Activated naive CD4-positive, alpha-beta T cell treated with anti-CD3 and anti-CD28 coated beads, Interleukin-2, amount 50 U/mL, for 16 hours (primary cell): ENCODE measurements around the gene CHST14.
"Not testable (repeated sequence)": the region's sequence is repeated elsewhere in the genome, so short reads cannot be mapped to it uniquely, and the experiment has no call there.

ENCODE experiments used
- DNase-seq: peaks from one replicate; pipeline ENCODE4 v3.0.0-alpha.2; 2020

CHST14 gene

DNA sequence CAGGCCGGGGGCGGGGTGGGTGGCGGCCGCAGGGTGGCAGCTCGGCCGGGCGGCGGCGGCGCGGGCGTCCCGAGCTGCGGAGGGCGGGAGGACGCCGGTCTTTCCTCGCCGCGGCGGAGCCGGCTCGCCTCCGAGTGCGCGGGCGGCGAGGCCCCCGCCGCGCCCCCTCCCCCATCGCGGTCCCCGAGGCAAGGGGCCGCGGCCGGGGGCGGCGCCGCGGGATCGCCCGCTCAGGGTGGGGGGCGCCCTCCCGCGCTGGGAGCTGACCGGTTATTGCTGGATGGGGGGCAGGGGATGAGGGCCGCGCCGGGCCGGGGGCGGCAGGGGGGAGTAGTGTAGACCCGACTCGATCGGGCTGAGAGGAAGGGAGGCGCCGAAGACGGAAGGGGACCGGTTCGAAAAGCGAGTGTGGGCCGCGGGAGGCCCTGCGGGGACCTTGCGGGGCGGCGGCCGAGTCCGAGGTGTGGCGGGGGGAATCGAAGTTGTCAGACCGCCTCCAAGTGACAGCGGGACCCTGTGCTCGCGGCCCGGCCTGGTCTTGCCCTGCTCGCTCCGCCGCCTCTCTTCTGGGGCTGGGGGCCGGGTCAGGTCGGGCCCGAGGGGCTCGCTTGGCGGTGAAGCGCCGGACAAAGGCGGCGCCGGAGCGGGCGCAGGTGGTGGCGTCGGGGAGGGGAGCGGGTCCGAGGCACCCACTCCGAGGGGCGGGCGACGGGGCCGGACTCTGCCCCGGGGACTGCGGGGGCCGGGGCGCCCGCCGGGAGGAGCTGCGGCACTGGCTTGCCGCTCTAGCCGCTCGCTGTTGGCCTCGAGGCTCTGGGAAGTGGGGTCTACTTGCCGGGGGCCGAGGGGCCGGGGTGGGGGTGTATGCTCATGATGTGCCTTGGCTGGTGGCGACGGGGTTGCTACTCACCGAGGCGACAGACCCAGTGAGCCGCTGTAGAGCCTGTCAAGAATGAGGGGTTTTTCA, 28.9 kb upstream of the CHST14 start:
- peak; percentile 35 for DNase-seq

GRCh38 chr15:40443255-40443654, 27.5 kb upstream of the CHST14 start:
- no peak for DNase-seq

DNA sequence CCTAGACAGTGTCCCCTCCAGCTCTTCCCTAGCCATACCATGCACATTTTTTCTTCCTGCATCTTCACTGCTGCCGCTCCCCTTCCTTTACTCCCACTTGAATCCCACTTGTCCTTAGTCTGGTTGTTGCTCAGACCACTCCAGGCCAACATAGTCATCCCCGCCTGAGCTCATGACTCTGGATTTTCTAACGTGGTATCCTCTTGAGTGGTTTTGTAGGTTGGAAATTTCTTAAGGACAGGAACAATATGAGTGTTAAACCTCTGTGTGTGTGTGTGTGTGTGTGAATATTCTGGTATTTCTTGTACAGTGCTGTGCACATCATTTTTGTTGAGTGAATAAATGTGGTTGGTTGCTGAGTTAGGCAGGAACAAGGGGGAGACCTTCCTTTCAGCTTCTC, 26.9 kb upstream of the CHST14 start:
- no peak for DNase-seq

DNA sequence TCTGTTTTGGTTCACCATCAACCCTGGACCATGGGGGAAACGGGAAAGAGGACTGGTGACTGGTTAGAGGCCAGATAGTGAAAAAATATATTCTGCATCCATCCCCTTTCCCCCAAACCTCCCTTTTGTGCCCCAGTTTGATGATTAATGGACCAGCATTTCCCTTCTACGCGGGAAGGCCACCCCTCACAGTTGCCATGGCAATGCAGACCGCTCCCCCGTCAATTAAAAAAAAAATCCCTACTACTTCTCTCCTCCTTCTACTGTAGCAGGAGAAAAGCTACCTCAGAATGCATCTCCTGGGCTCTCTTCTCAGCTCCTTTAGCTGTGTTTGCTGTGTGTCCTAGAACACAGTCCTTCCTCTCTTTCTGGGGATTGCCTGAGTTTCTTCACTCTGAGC, 26.0 kb upstream of the CHST14 start:
- no peak for DNase-seq

DNA sequence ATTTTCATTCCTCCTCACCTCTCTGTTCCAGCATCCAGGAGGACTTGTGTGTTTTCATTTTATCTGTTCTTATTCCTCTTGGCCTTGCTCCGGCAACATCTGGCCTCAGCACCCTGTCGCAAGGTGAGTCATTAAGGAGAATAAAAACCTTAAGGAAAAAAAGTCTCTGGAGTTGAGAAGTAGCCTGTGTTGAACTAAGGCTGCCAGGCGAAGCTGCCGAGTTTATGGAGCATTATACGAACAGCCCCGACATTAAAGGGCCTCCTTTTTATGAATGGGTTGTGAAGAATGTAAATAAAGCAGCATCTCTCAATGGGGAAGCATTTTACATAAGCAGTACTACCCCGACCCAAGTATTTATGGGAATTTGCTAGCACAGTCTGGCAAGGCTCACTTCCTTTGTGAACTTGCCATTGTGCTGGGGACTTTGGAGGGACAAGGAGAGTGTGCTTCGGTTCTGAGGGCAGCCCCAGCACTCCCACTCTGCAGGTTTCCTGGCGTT, 25.3 kb upstream of the CHST14 start:
- no peak for DNase-seq

DNA sequence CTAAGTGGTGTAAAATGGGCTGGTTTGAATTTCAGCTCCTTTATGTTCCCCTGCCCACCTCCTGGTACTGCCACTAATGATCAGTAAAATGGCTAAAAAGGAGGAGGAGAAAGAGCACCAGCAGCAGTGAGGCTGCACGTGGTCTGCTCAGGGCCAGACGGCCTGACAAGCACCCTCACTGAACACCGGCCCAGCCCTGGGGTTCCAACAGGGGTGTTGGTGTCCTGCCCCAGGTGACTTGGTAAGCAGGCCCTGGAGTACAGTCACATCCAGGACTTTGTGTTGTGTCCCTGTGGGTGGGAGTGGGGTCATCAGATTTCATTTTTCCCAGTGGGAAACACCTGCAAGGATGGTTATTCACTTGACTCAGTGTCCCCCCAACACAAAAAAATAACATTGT, 24.6 kb upstream of the CHST14 start:
- DNase-seq, result no peak

DNA sequence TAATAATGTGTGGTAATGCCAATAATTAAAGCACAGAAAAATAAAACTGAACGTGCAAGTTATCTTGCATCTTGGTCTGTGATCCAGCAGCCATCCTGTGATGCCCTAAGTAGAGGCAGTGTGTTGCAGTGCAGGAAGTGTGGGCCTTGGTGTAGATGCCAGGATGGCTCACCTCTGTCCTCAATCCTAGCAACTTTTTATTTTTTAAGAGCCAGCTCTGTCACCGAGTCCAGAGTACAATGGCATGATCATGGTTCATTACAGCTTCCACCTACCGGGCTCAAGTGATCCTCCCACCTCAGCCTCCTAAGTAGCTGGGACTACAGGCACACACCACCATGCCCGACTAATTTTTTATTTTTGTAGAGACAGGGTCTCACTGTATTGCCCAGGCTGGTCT, 22.4 kb upstream of the CHST14 start:
- no peak for DNase-seq

GRCh38 chr15:40449275-40449674, 21.5 kb upstream of the CHST14 start:
- no peak for DNase-seq

DNA sequence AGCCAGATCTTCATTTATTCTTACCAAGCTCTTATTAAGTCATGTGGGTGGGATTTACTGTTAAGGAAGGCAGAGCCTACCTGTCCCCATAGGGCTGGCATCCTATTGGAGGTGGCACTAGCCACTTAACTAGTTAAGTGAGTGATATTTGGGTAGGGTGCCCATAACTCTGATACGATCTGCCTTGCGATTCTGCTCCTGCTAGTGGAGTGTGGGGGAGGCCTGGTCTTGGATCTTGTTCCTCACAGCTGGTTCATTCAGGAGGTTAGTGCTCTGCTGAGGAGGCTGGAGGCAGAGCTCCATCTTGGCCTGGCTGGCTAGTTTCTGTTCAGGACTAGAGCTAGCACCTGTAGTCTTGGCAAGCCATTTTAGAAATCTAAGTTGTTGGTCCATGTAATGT, 20.7 kb upstream of the CHST14 start:
- DNase-seq, result no peak

DNA sequence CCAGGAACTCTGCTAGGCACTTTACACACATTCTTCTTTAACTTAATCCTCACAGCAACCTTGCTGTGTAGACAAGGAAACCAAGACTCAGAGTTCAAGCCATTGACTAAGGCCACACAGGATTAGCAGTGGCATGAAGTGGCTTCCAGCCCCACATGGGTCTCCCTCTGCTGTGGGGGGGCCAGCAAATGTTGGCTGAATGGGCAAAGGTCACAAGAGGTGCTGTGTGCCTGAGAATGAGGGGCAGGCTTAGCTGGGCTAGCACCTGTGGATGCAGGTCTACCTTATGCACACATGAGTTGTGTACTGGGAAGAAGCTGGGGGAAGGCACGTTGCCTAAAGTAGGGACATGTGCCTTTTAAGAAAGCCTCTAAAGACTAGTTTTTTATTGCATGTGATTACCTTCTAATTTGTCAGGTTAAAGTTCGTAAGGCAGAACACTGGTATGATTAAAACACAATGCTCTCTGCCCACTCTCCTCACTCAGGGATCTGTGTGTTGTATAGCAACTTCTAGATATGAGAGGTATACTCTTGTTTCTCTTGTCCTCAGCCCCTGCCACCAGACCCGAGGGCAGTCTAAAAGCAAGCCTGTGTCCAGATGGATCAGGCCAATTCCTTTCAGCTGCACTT, 19.1 kb upstream of the CHST14 start:
- DNase-seq, result no peak

GRCh38 chr15:40452296-40453090, 18.3 kb upstream of the CHST14 start:
- no peak for DNase-seq

GRCh38 chr15:40453941-40454340, 16.8 kb upstream of the CHST14 start:
- DNase-seq, result not testable (repeated sequence)

DNA sequence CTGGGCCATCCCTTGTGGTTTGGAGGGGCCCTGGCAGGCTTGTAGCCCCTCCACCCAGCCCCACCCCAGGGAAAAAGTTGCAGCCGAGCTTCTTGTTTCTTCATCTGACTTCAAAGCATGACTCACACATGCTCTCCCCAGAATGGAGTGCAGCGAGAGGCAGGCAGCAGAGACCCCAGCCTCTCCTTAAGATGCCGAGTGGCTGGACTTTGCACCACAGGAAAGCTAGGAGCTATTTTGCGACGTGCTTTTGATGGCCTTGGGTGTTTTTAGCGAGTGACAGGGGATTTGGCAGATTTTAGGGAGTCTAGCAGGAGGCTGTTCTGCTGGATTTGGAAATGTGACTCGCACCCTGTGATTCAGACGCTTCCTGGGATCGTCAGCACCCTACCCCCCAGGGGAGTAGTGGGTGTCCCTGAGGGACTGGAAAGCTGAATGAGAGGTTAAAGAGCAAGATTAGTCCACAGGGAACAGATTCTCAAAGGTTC, 15.8 kb upstream of the CHST14 start:
- DNase-seq, result peak; percentile 45

- no peak for DNase-seq
Measured at GRCh38 chr15:40456299-40456712, 14.5 kb upstream of the CHST14 start.

- DNase-seq, result no peak
Measured at GRCh38 chr15:40456738-40457137, 14.0 kb upstream of the CHST14 start.

DNA sequence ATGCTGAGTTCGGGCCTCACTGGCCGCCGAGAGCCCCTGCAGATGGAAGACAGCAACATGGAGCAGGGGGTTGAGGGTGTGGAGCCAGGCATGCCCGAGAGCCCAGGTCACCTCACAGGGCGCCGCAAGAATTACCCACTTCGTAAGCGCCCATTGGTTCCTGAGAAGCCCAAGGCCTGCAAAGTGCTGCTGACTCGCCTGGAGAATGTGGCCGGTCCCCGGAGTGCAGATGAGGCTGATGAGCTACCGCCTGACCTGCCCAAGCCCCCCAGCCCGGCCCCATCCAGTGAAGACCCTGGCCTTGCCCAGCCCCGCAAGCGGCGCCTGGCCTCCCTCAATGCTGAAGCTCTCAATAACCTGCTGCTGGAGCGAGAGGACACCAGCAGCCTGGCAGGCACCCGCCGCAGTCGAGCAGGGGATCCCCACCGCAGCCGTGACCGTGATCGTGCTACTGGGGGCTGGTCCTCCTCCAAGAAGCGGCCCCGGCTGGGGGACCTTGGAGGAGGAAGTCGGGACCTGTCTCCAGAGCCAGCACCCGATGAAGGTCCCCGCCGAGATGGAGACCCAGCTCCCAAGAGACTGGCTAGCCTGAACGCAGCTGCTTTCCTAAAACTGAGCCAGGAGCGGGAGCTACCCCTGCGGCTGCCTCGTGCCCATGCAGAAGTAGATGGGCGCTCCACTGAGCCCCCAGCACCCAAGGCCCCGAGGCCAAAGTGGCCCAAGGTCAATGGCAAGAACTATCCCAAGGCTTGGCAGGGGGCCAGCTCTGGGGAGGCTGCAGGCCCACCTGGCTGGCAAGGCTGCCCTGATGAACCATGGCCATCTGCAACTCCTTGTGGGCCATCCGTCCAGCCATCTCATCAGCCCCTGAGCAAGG, 12.1 kb upstream of the CHST14 start:
- DNase-seq, result no peak

- DNase-seq, result no peak
Measured at GRCh38 chr15:40459391-40460015, 11.3 kb upstream of the CHST14 start.

DNA sequence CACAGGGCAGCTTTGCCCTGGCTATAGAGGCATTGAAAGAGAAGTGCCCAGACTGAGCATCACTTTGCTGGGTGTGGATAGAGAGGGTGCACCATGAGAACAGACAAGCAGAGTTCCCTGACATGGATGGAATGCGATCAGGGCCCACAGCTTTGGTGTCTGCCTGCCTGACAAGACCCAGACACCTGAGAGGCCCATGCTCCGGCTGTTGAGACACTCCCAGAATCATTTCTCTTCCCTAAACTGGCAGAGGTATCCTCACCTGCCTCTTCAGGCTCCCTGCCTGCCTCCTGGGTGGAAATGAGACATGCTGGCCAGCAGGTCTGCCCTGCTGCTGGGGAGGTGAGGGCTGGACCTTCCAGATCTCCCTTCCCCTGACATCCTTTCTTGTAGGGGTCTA, 10.4 kb upstream of the CHST14 start:
- DNase-seq, result no peak

DNA sequence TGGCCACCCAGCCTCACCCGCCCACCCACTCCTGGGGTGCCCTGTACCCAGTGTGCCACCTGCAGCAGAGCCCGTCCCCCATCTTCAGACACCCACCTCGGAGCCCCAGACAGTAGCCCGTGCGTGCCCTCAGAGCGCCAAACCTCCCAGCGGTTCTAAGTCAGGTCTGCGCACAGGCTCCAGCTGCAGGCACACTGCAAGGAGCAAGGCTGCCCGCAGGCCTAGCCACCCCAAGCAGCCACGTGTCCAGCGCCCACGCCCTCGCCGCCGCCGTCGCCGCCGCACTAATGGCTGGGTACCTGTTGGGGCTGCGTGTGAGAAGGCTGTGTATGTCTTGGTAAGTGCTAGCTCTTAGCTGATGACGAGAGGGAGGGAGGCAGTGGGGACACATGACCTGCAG, 8.8 kb upstream of the CHST14 start:
- DNase-seq, result no peak

DNA sequence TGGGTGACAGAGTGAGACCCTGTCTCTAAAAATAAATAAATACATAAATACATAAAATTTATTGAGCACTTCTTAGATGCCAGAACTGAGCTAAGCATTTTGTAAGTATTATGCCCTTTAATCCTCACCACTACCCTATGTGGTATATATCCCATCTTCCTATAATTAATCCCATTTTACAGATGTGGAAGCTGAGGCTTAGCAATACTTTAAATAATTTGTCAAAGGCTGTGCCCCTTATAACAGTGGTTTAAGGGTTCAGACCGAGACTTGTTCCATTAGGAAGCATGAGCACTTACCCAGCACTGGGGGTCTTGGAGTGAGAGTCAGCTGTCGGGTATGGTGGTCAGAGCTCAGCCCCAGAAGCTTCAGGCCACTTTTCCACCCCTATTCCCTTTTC, 7.5 kb upstream of the CHST14 start:
- no peak for DNase-seq

DNA sequence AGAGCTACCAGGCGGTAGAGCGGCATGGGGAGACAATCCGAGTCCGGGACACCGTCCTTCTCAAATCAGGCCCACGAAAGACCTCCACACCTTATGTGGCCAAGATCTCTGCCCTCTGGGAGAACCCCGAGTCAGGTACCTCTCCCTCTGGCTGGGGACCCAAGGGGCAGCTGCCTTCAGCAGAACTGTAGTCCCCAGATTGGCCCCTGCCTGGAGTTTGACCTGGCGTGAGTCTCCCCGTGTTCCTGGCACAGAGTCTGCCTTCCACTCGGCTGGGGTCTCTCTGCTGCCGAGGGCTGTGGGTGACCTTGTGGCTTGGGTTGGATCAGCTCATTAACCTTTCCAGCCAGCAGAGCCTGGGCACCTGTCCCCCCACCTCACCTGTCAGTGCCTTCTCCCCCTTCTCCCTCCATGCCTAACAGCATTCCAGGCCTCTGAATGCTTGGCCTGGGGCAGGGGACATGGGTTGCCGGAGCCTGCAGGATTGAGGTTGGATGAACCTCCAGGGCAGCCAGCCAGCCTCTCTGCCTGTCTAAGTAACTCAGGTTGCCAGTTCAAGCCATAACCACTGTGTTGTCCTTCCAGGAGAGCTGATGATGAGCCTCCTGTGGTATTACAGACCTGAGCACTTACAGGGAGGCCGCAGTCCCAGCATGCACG, 6.8 kb upstream of the CHST14 start:
- no peak for DNase-seq
